OCI-LY1 (cell line): Measurements from ENCODE around the gene TRPV6.

Experiments
- CTCF ChIP-seq: fragments of 200-600 bp; sonication (generic), shearing (Covaris generic); IDR thresholded peaks from 2 replicates; pipeline ENCODE4 v1.5.1; 2017; ENCODE audit warnings: mild to moderate bottlenecking, antibody characterized with exemption, low read length, moderate library complexity, mixed read lengths
- EZH2 ChIP-seq: fragments of 200-600 bp; sonication (generic), shearing (Covaris generic); IDR thresholded peaks from 2 replicates; pipeline ENCODE4 v1.8.0; 2017; ENCODE audit warnings: borderline replicate concordance, mixed run types, mild to moderate bottlenecking, antibody characterized with exemption, low read length, moderate library complexity, mixed read lengths

GRCh38 chr7:142833174-142834048 is 52.1 kb downstream of the TRPV6 start:
- TF ChIP-seq CTCF (no peak), EZH2 (no peak)
